Activated CD4-positive, alpha-beta T cell treated with anti-CD3 and anti-CD28 coated beads for 24 hours (primary cell): Measurements from ENCODE around the gene RBM8A.

Source experiments
- DNase-seq, 2 donors: peaks; one replicate each; pipeline ENCODE4 v3.0.0-alpha.2; 2020; ENCODE audit warnings: low read depth in 2 of 2

RBM8A gene

GRCh38 chr1:145884675-145885074 is 42.6 kb downstream of the RBM8A start:
- no peak for DNase-seq

- no peak for DNase-seq
Measured at GRCh38 chr1:145879775-145880174, 47.5 kb downstream of the RBM8A start.

DNA sequence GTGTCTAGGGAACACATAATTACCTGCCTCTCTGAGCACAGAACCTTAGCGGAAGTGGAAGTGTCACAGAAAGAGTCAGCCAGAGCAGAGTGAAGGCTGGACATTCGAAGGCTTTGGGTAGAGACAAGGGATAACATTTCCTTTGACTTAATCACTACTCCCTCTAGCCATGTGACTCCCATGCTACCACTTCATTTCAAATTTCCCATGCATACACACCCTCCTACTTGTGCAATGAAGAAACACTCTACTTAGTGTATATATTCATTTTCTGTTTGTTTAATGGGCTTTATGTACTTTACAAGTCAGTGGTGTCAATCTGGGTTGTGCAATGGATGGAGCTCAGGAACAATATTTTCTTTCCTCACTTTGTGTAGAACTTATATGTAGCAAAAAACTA is 48.6 kb downstream of the RBM8A start:
- no peak for DNase-seq

- DNase-seq = no peak
Measured at GRCh38 chr1:145877923-145878486, 49.3 kb downstream of the RBM8A start.

GRCh38 chr1:145874646-145875045 is 52.6 kb downstream of the RBM8A start:
- DNase-seq = no peak

GRCh38 chr1:145871994-145872924 is 55.0 kb downstream of the RBM8A start:
- no peak for DNase-seq
